Psoas muscle (tissue), 8 donors: ENCODE measurements around the gene AKT1. TPM values are rescaled to one million over a fixed set of nuclear protein-coding genes. Genes with fewer than 3 reads are reported as not detected.

Source experiments
- ATAC-seq, 4 donors: fragments of 200-7000 bp; cut with Tn5 transposase; one replicate each; pipeline ENCODE4 v1.9.1; 2020; ENCODE audit warnings: moderate library complexity in 3 of 4, mild to moderate bottlenecking in 2 of 4
- DNase-seq, 2 donors: peaks; one replicate each; pipeline ENCODE4 v3.0.0-alpha.2; 2020
- H3K27ac ChIP-seq: fragments of 200-600 bp; one replicate; pipeline ENCODE4 v1.8.0; 2022
- H3K27me3 ChIP-seq, 3 donors: fragments of 200-600 bp in 1 of 3; one replicate each; pipeline versions ENCODE4 v1.6.1 to v1.8.0; 2013 to 2022; ENCODE audit warnings: low read length in 2 of 3, mild to moderate bottlenecking in 2 of 3, moderate library complexity in 1 of 3; ENCODE audit not compliant: insufficient read depth in 3 of 3
- H3K36me3 ChIP-seq, 2 donors: fragments of 200-600 bp in 1 of 2; one replicate each; pipeline versions ENCODE4 v1.6.1 to v1.8.0; 2013 to 2022; ENCODE audit warnings: low read depth in 1 of 2, mild to moderate bottlenecking in 1 of 2, moderate library complexity in 1 of 2; ENCODE audit not compliant: insufficient read depth in 1 of 2
- H3K4me1 ChIP-seq: fragments of 200-600 bp; one replicate; pipeline ENCODE4 v1.8.0; 2022
- H3K4me3 ChIP-seq: fragments of 200-600 bp; one replicate; pipeline ENCODE4 v1.8.0; 2022; ENCODE audit warnings: mild to moderate bottlenecking
- H3K9me3 ChIP-seq: fragments of 200-600 bp; one replicate; pipeline ENCODE4 v1.8.0; 2022
- WGBS, 3 donors: extraction: QIAGEN DNeasy Blood & Tissue Kit; methylation state at CpG; one replicate each; pipeline versions ENCODE4 v1.1.6 to v1.1.7; 2013; 5-methylcytosine and 5-hydroxymethylcytosine counted together
- intact Hi-C, 2 donors: fragments of 100-400 bp; cut with DNase I; formaldehyde crosslinking; loops; one replicate each; pipeline versions ENCODE4 v1.11.0 to v1.14.2; 2022
- polyA plus RNA-seq, 3 donors: library from polyadenylated mRNA; stranded (reverse); fragments of 200-250 nt; gene quantifications; one replicate each; pipeline ENCODE4 v1.2.3, GENCODE V29; 2013
- total RNA-seq, 4 donors: library from RNA; stranded (reverse); fragmentation: NEBNext Ultra II Directional in 2 of 4; extraction: Animal tissue kit (Norgen Biotek cat#: 25700) in 2 of 4; gene quantifications; one replicate each; pipeline versions ENCODE4 v1.2.1 to v1.2.4, GENCODE V29; 2021 to 2023
- TF ChIP-seq, protein P1 (sequence below): fragments of 200-600 bp; IDR thresholded peaks from one replicate; pipeline ENCODE4 v1.8.0; 2022; ENCODE audit warnings: antibody characterized with exemption
- donor health status: healthy with polysubstance abuse.
- donor health status: DM: no; HTN: no; CAD: no; lungs with moderate emphysema.
- donor health status: Bipolar disorder and iron deficiency.
- donor health status: healthy.
- donor health status: DM: yes; HTN: yes; CAD: no.
- donor health status: DM: no; HTN: no; CAD: no.
- donor health status: DM: no; HTN: no; CAD: no.
- donor health status: DM: yes; HTN: yes; CAD: no.

AKT1 gene
- total and polyA plus RNA-seq, 7 donors: 51.9 to 102 (median 62.0) TPM

DNA sequence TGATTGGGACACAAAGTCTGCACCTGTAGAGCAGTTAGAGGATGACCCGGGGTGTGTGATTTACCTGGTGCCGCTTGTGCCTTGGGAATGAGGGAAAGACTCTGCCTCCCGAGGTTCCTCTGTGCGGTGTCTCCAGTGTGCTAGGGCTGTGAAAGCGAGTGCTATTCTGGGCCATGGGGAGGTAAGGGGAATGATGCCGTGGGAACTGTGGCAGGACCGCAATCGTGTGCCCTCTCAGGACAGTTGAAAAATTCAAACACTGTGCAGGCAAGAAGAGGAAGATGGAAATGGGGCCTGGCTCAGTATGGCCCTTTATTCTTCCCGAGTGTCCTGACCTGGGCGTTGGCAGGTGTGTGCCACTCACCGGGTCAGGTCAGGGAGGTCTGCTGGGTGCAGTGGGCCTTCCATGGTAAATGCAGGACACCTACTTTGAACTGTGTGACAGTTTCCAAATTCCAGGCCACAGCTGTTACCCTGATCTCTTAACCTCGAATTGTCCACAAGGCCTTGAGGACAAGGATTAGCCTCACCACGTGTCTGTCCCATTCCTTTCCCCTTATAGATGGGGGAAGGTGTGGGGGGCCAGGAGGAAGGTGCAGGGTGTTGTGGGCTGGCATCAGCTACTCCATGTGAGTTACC is 41.2 kb downstream of the AKT1 start:
- ATAC-seq (peak in 1 of 4 donors; percentile 6), DNase-seq (no peak)
- TF ChIP-seq, protein P1, sequence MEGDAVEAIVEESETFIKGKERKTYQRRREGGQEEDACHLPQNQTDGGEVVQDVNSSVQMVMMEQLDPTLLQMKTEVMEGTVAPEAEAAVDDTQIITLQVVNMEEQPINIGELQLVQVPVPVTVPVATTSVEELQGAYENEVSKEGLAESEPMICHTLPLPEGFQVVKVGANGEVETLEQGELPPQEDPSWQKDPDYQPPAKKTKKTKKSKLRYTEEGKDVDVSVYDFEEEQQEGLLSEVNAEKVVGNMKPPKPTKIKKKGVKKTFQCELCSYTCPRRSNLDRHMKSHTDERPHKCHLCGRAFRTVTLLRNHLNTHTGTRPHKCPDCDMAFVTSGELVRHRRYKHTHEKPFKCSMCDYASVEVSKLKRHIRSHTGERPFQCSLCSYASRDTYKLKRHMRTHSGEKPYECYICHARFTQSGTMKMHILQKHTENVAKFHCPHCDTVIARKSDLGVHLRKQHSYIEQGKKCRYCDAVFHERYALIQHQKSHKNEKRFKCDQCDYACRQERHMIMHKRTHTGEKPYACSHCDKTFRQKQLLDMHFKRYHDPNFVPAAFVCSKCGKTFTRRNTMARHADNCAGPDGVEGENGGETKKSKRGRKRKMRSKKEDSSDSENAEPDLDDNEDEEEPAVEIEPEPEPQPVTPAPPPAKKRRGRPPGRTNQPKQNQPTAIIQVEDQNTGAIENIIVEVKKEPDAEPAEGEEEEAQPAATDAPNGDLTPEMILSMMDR: no peak
- no peaks in the 10 kb centered on the region for H3K9me3 ChIP-seq
- WGBS, 3 donors: 26 to 40% (median 34%) methylated on average over 13 of the region's 13 CpGs
- H3K36me3 ChIP-seq: peaks cover 0 to 32% of the 10 kb centered on the region in 2 donors
- H3K27me3 ChIP-seq: no peaks in the 10 kb centered on the region
- H3K4me3 ChIP-seq: peak overlapping the region; percentile 96
- intact Hi-C loops: no loop called here
- peak overlapping the region; percentile 95 for H3K27ac ChIP-seq
- peaks cover 38% of the 10 kb centered on the region for H3K4me1 ChIP-seq

DNA sequence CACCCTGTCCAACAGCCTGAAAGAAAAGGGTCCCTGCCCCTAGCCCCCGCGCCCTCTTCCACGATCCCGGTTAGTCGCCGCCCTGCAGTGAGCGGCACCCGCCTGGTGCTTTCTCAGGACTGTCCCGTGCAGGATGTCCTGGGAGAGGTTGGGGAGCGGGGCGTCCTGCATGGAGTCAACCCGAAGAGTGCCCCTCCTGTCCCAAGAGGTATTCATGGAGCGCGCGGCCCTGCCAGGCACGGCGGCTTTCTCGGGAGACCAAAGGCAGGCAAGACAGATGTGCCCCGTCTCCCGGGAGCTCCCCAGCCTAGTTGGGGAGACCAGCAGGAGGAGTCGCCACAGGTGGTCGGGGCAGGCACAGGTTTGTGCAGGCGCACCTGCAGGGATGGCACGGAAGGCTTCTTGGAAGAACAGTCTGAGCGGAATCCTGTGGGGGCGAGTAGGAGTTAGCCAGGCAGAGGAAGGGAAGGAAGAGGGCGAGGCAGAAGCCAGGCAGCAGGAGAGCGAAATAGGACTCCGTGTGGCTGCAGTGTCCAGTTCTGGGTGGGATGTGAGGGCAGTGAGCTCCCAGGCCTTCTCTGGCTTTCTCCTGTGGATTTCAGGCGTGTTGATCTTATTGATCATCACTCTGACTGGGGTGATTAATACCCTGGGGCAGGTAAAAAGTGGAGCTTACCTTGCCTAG is 41.9 kb downstream of the AKT1 start:
- 1 to 2% (median 1%) methylated on average over 29 to 30 of the region's 30 CpGs for WGBS, 3 donors
- H3K4me1 ChIP-seq: peaks cover 44% of the 10 kb centered on the region
- no peaks in the 10 kb centered on the region for H3K27me3 ChIP-seq
- H3K36me3 ChIP-seq: peaks cover 0 to 30% of the 10 kb centered on the region in 2 donors
- peak; percentile 0 to 11 (median 4) for ATAC-seq
- no peak for DNase-seq
- peak overlapping the region; percentile 95 for H3K27ac ChIP-seq
- peak overlapping the region; percentile 96 for H3K4me3 ChIP-seq
- TF ChIP-seq, protein P1: no peak
- intact Hi-C loops: no loop called here
- H3K9me3 ChIP-seq: no peaks in the 10 kb centered on the region

DNA sequence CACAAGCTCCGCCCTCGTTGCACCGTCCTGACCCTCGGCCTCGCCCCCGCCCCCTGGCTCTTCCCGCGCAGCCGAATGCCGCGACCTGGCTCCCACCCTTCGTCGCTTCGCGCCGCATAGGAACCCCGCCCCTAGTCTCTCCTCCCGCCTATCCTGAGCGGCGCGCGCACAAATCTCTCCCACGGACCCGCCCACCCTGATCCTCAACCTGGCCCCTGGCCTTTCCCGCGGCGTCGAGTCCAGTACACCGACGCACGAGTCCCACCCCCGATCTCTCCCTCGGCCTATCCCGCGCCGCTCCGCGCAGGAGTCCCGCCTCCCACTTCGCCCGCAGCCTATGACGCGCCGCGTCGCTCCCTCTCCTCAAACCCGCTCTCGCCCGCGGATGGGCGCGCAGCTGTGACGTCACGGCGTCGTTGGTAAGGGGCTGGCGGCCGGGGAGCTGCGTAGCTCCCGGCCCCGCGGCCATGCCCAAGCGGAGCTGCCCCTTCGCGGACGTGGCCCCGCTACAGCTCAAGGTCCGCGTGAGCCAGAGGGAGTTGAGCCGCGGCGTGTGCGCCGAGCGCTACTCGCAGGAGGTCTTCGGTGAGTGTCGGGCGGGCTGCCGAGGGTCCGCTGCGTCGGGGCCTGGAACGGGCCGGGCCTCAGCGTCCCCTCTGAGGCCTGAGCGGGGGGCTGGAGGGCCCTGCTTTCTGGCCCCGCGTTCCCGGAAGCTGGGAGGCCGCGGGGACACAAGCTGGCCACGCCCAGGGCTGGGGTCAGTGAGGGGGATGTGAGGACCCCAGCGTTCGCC is 42.6 kb downstream of the AKT1 start, which contains the start of gene SIVA1:
SIVA1 (plus strand) TSS at position 413 of the 793 bp plus-strand sequence; CDS start at position 468, 55 bp downstream.
- peaks cover 0 to 26% of the 10 kb centered on the region in 2 donors for H3K36me3 ChIP-seq
- no peaks in the 10 kb centered on the region for H3K9me3 ChIP-seq
- H3K4me3 ChIP-seq: peak within 1 kb of the TSS; percentile 96
- DNase-seq: peak; percentile 100
- H3K27me3 ChIP-seq: no peaks in the 10 kb centered on the region
- intact Hi-C loops: no loop called here
- H3K4me1 ChIP-seq: peaks cover 51% of the 10 kb centered on the region
- TF ChIP-seq, protein P1: no peak
- peak; percentile 84 to 93 (median 90) for ATAC-seq
- WGBS, 3 donors: 0 to 1% (median 0%) methylated on average over 73 to 95 of the region's 95 CpGs
- H3K27ac ChIP-seq: peak within 1 kb of the TSS; percentile 95

DNA sequence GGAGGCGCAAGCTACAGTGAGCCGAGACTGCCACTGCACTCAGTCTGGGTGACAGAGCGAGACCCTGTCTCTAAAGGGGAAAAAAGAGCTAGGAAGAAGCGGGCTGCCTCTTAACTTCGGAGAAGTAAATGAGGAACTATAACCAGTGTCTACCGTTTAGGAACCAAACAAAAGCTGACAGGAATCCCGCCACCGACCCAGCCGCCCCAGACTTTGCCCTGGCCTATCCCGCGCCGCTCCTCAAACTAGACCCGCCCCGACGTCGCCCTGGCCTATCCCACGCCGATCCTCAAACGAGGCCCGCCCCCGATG is 43.2 kb downstream of the AKT1 start:
- Histone ChIP-seq H3K27ac (peak overlapping the region; percentile 95), H3K4me1 (peaks cover 54% of the 10 kb centered on the region), H3K9me3 (no peaks in the 10 kb centered on the region), H3K4me3 (peak overlapping the region; percentile 96), H3K36me3 (peaks cover 0 to 21% of the 10 kb centered on the region in 2 donors), H3K27me3 (no peaks in the 10 kb centered on the region)
- intact Hi-C loops: no loop called here
- TF ChIP-seq, protein P1: no peak
- no peak for ATAC-seq
- 4 to 9% (median 4%) methylated on average over 14 to 21 of the region's 21 CpGs for WGBS, 3 donors
- DNase-seq: no peak
